Peyer's patch (tissue), 4 donors: ENCODE measurements around the gene LRRC8C. TPM values are rescaled to one million over a fixed set of nuclear protein-coding genes. Genes with fewer than 3 reads are reported as not detected.
A peak's percentile ranks its signal among the peaks of the same experiment; 100 is the strongest.

ENCODE experiments used
- DNase-seq, 3 donors: peaks; one replicate each; pipeline ENCODE4 v3.0.0-alpha.2; 2017 to 2019
- H3K27ac ChIP-seq, 4 donors: fragments of 200-600 bp; sonication (generic); one replicate each; pipeline ENCODE4 v1.5.1; 2016 to 2019
- H3K27me3 ChIP-seq, 2 donors: fragments of 200-600 bp; sonication (generic); one replicate each; pipeline ENCODE4 v1.5.1; 2019
- H3K36me3 ChIP-seq, 3 donors: fragments of 200-600 bp; sonication (generic); one replicate each; pipeline ENCODE4 v1.5.1; 2016 to 2019
- H3K4me1 ChIP-seq, 4 donors: fragments of 200-600 bp; sonication (generic); one replicate each; pipeline ENCODE4 v1.5.1; 2016 to 2019
- H3K4me3 ChIP-seq, 4 donors: fragments of 200-600 bp; sonication (generic); 1 replicate in 3 of 4; 2 replicates in 1 of 4; pipeline ENCODE4 v1.5.1; 2016 to 2019; ENCODE audit warnings: mild to moderate bottlenecking in 1 of 4
- H3K9me3 ChIP-seq, 4 donors: fragments of 200-600 bp; sonication (generic); one replicate each; pipeline ENCODE4 v1.5.1; 2016 to 2019; ENCODE audit warnings: mild to moderate bottlenecking in 1 of 4
- CTCF ChIP-seq, 6 experiments: fragments of 450-650 bp in 4 of 6; fragments of 200-600 bp in 2 of 6; sonication (generic) in 1 of 6; IDR thresholded peaks; one replicate each; pipeline ENCODE4 v1.5.1; 2017 to 2019; ENCODE audit warnings: antibody characterized with exemption in 6 of 6, mild to moderate bottlenecking in 3 of 6, moderate library complexity in 1 of 6
- POLR2A ChIP-seq, 2 donors: fragments of 450-650 bp; IDR thresholded peaks; one replicate each; pipeline ENCODE4 v1.5.1; 2017; ENCODE audit warnings: antibody characterized with exemption in 2 of 2, mild to moderate bottlenecking in 2 of 2, moderate library complexity in 2 of 2
- total RNA-seq, 4 donors: library from RNA; depleted of rRNA; stranded (reverse); fragments of >200 nt; gene quantifications; one replicate each; pipeline ENCODE4 v1.1.0, GENCODE V29; 2016

Gene LRRC8C
- total RNA-seq, 4 donors from 2014 or later, result 2.5 to 9.9 (median 4.0) TPM

DNA sequence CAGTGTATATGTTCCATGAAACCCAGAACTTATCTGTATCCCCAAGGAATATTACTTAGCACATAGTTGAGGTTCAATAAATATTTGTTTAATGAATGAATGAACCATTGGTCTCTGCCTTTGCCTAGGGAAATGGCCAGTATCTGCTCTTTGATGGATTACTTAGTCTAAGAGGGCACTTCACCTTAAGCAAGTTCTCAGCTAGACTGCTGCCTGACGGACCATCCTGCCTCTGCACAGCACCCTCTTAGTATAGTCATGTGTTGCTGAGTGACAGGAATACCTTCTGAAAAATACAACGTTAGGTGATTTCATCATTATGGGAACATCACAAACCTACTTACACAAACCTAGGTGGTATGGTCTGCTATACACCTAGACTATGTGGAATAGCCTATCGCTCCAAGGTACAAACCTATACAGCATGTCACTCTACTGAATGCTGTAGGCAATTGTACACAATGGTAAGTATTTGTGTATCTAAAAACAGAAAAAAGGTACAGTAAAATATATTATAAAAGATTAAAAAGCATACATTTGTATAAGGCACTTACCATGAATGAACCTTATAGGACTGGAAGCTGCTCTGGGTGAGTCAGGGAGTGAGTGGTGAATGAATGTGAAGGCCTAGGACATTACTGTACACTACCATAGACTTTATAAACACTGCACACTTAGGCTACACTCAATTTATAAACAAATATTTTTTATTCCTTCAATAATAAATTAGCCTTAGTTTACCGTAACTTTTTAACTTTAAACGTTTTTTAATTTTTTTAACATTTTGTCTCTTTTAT lies 104.2 kb downstream of the LRRC8C start:
- H3K4me3 ChIP-seq, result no peak overlapping the region
- TF ChIP-seq CTCF (IDR thresholded peaks at IDR 0.05), result no peak
- no peak for TF ChIP-seq POLR2A (IDR thresholded peaks at IDR 0.05)
- H3K27me3 ChIP-seq, result no peaks in the 10 kb centered on the region
- no peaks in the 10 kb centered on the region for H3K36me3 ChIP-seq
- H3K9me3 ChIP-seq, result no peaks in the 10 kb centered on the region
- no peak overlapping the region for H3K27ac ChIP-seq
- DNase-seq, result no peak
- no peaks in the 10 kb centered on the region for H3K4me1 ChIP-seq

DNA sequence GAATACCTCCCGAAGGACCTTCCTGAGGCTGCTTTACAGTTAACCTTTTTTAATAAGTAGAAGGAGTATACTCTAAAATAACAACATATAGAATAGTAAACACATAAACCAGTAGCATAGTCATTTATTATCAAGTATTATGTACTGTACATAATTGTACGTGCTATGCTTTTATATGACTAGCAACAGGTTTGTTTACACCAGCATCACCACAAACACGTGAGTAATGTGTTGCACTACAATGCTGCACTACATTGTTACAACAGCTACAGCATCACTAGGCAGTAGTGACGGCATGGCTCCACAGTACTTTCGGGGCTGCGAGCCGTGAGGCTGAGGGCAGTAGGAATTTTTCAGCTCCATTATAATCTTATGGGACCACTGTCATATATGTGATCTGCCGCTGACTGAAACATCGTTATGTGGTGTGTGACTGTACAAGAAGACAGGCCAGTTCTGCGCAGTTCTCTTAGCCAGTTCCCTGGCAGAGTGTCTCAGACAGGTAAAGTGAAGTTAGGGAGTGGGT lies 105.1 kb downstream of the LRRC8C start:
- Histone ChIP-seq H3K27ac (peak overlapping the region in 1 of 4 donors; percentile 6), H3K27me3 (no peaks in the 10 kb centered on the region), H3K9me3 (no peaks in the 10 kb centered on the region), H3K4me3 (no peak overlapping the region), H3K4me1 (no peaks in the 10 kb centered on the region), H3K36me3 (no peaks in the 10 kb centered on the region)
- no peak for DNase-seq
- no peak for TF ChIP-seq POLR2A (IDR thresholded peaks at IDR 0.05)
- no peak for TF ChIP-seq CTCF (IDR thresholded peaks at IDR 0.05)

- Histone ChIP-seq H3K9me3 (no peaks in the 10 kb centered on the region), H3K4me3 (no peak overlapping the region), H3K4me1 (no peaks in the 10 kb centered on the region), H3K27me3 (no peaks in the 10 kb centered on the region), H3K27ac (peak overlapping the region; percentile 27 to 69 (median 38)), H3K36me3 (no peaks in the 10 kb centered on the region)
- DNase-seq, result peak in 1 of 3 donors; percentile 50
- TF ChIP-seq POLR2A (IDR thresholded peaks at IDR 0.05) (no peak), CTCF (IDR thresholded peaks at IDR 0.05) (no peak)
These were observed 106.3 kb downstream of the LRRC8C start for GRCh38 chr1:89739013-89739843.

DNA sequence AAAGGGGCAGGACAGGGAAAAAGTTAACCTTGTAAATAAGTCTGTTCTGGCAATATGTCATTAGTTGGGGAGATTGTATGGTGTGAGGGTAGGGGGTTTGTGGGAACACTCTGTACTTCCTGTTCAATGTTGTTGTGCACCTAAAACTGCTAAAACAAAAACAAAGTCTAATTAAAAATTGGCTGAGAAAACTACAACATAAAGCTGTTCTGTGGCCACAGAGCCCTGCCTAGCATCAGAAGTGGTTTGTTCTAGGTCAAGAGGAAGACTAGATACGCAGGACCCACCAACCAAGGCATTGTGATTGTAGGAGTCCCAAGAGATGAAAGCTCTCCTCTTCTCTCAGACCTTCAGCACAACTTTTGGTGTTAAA lies 106.9 kb downstream of the LRRC8C start:
- H3K9me3 ChIP-seq, result no peaks in the 10 kb centered on the region
- peak overlapping the region in 3 of 4 donors; percentile 37 to 69 (median 40) for H3K27ac ChIP-seq
- peak in 2 of 3 donors; percentile 33 to 74 for DNase-seq
- H3K36me3 ChIP-seq, result no peaks in the 10 kb centered on the region
- no peaks in the 10 kb centered on the region for H3K27me3 ChIP-seq
- no peaks in the 10 kb centered on the region for H3K4me1 ChIP-seq
- no peak for TF ChIP-seq CTCF (IDR thresholded peaks at IDR 0.05)
- peak in 1 of 2 donors; percentile 9 for TF ChIP-seq POLR2A (IDR thresholded peaks at IDR 0.05)
- H3K4me3 ChIP-seq, result no peak overlapping the region

DNA sequence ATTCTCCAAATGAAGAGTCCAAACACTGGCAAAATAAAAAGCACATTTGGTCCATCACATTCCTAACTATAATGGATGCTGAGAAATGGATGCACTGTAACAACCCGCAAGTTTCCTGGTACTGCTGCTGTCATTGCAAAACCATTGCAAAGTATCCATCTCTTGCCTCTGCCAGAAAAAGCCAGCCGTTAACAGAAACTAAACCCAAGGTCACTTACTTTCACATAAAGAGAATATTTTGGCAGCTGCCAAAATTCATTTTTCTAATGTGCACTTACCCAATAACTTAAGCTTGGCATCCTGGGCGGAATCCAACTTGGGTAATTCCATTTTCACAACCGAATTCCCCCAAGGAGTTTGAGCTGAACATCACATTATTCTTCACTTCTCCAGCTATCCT lies 110.9 kb downstream of the LRRC8C start:
- Histone ChIP-seq H3K9me3 (no peaks in the 10 kb centered on the region), H3K27ac (no peak overlapping the region), H3K36me3 (no peaks in the 10 kb centered on the region), H3K4me3 (no peak overlapping the region), H3K27me3 (no peaks in the 10 kb centered on the region), H3K4me1 (no peaks in the 10 kb centered on the region)
- no peak for DNase-seq
- TF ChIP-seq CTCF (IDR thresholded peaks at IDR 0.05) (no peak), POLR2A (IDR thresholded peaks at IDR 0.05) (no peak)
